Activated T-helper 2 cell treated with anti-CD3 and anti-CD28 coated beads, Interferon-gamma antibody, Interleukin-2, Interleukin-4, amounts not matched to agents 10 μg/mL and 5 μg/mL and 100 μg/mL, durations not matched to agents 14 hours and 24 hours and 36 hours (primary cell): ENCODE results near the gene NPLOC4. TPM values are rescaled to one million over a fixed set of nuclear protein-coding genes. Genes with fewer than 3 reads are reported as not detected.

Source experiments
- DNase-seq: peaks from one replicate; pipeline ENCODE4 v3.0.0; 2021; ENCODE audit warnings: low spot score
- H3K27ac Mint-ChIP-seq: one replicate; pipeline ENCODE4 v1.8.0; 2021; ENCODE audit warnings: mixed read lengths
- H3K27me3 Mint-ChIP-seq: one replicate; pipeline ENCODE4 v1.8.0; 2021; ENCODE audit warnings: low read depth, mixed read lengths
- H3K36me3 Mint-ChIP-seq: one replicate; pipeline ENCODE4 v1.8.0; 2021; ENCODE audit warnings: low read depth, mixed read lengths
- H3K4me1 Mint-ChIP-seq: one replicate; pipeline ENCODE4 v1.8.0; 2021; ENCODE audit warnings: low read depth, mixed read lengths
- H3K4me3 Mint-ChIP-seq: one replicate; pipeline ENCODE4 v1.8.0; 2021; ENCODE audit warnings: low read depth, mild to moderate bottlenecking, moderate library complexity, mixed read lengths
- H3K9me3 Mint-ChIP-seq: one replicate; pipeline ENCODE4 v1.8.0; 2021; ENCODE audit warnings: mixed read lengths
- intact Hi-C: fragments of 100-400 bp; cut with micrococcal nuclease; formaldehyde crosslinking; loops from one replicate; pipeline ENCODE4 v1.15.1; 2023
- total RNA-seq: library from RNA; stranded (reverse); gene quantifications from 2 replicates; pipeline ENCODE4 v1.2.3, GENCODE V29; 2022

NPLOC4 gene
- total RNA-seq, 1 donor from 2014 or later: 138 TPM

- Mint-ChIP-seq H3K27ac (no peak overlapping the region), H3K9me3 (no peaks in the 10 kb centered on the region), H3K36me3 (peaks cover 16% of the 10 kb centered on the region), H3K4me1 (no peaks in the 10 kb centered on the region), H3K27me3 (peaks cover 6% of the 10 kb centered on the region), H3K4me3 (no peak overlapping the region)
- no peak for DNase-seq
- intact Hi-C loops: no loop called here
Observed at GRCh38 chr17:81539961-81540675, 96.8 kb downstream of the NPLOC4 start.

GRCh38 chr17:81539571-81539900 lies 97.4 kb downstream of the NPLOC4 start:
- H3K36me3 Mint-ChIP-seq: peaks cover 16% of the 10 kb centered on the region
- H3K27ac Mint-ChIP-seq: no peak overlapping the region
- H3K27me3 Mint-ChIP-seq: peaks cover 6% of the 10 kb centered on the region
- DNase-seq: no peak
- no peak overlapping the region for H3K4me3 Mint-ChIP-seq
- no peaks in the 10 kb centered on the region for H3K9me3 Mint-ChIP-seq
- intact Hi-C loops: no loop called here
- no peaks in the 10 kb centered on the region for H3K4me1 Mint-ChIP-seq

DNA sequence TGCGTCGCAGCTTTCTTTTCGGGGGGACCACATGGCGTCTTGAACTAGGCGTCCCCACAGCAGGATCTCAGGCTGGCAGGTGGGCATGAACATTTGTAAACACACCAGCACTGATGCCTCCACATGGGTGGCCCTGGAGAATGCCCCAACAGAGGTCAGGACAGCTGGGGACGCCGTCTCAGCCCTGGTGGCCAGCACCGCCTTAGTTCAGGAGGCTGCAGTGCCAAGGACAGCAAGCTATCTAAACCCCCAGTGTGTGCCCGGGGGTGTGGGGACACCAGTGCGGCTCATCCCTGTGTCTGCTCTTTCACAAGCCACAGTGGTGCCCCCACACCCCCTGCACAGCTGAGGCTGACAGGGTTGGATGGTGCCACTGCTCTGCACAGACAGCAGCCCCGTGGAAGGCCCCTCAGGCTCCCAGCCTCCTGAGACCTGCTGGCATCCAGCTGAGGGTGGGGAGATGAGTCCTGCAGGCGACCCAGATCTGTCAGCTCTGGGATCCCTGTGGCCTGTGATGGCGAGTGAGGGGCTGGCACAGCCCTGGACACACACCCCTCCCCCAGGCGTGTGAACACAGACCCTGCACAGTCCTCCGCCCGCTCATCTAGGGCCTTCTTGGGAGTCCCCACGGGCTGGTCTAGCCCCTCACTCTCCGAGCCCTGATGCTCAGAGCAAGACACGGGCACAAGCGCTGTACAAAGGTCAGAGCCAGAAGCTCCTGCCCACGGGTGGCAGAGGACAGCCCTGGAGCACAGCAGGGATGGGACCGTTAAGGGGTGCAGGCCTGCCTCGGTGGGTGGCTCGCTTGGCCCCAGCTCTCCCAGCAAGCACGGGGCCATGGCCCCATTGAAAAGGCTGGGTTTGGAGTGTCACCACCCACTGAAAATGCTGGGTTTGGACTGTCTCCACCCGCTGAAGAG lies 98.0 kb downstream of the NPLOC4 start:
- Mint-ChIP-seq H3K36me3 (peaks cover 13% of the 10 kb centered on the region), H3K4me1 (no peaks in the 10 kb centered on the region), H3K4me3 (no peak overlapping the region), H3K9me3 (no peaks in the 10 kb centered on the region), H3K27ac (no peak overlapping the region), H3K27me3 (peaks cover 6% of the 10 kb centered on the region)
- intact Hi-C loops: no loop called here
- DNase-seq: no peak

GRCh38 chr17:81537856-81538555 lies 98.9 kb downstream of the NPLOC4 start:
- Mint-ChIP-seq H3K36me3 (peaks cover 13% of the 10 kb centered on the region), H3K4me3 (no peak overlapping the region), H3K27me3 (peaks cover 6% of the 10 kb centered on the region), H3K27ac (no peak overlapping the region), H3K9me3 (no peaks in the 10 kb centered on the region), H3K4me1 (no peaks in the 10 kb centered on the region)
- no peak for DNase-seq
- intact Hi-C loops: no loop called here

DNA sequence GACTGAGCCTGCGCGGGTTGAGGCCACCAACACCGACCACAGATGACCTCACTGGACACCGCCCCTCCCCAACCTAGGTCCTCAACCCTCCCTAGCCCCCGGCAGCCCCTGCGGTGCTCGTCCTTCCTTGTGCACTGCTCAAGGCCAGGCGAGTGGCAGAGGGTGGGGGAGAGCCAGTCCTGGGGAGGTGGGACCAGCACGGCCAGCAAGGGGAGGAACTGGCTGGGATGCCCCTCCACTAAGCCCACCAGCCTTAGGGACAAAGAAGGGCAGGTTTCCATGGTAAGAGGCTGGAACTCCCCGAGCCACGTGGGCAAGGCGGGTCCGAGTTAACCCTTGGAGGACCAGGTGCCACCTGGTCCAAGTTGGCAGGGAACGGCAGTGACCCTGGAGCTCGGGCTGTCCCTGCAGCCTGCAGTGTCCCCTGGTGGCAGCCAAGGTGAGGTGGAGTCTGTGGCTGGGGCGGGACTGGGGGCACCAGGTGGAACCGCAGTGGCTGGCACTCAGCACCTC lies 99.5 kb downstream of the NPLOC4 start:
- Mint-ChIP-seq H3K36me3 (peaks cover 13% of the 10 kb centered on the region), H3K4me3 (no peak overlapping the region), H3K9me3 (no peaks in the 10 kb centered on the region), H3K27me3 (peaks cover 6% of the 10 kb centered on the region), H3K4me1 (no peaks in the 10 kb centered on the region), H3K27ac (no peak overlapping the region)
- no peak for DNase-seq
- intact Hi-C loops: no loop called here

GRCh38 chr17:81536299-81537290 lies 100.3 kb downstream of the NPLOC4 start:
- H3K9me3 Mint-ChIP-seq: no peaks in the 10 kb centered on the region
- H3K36me3 Mint-ChIP-seq: peaks cover 12% of the 10 kb centered on the region
- no peak overlapping the region for H3K4me3 Mint-ChIP-seq
- H3K27ac Mint-ChIP-seq: no peak overlapping the region
- H3K4me1 Mint-ChIP-seq: no peaks in the 10 kb centered on the region
- intact Hi-C loops: no loop called here
- no peak for DNase-seq
- H3K27me3 Mint-ChIP-seq: peaks cover 6% of the 10 kb centered on the region

- Mint-ChIP-seq H3K36me3 (peaks cover 9% of the 10 kb centered on the region), H3K27ac (no peak overlapping the region), H3K4me1 (no peaks in the 10 kb centered on the region), H3K27me3 (peaks cover 6% of the 10 kb centered on the region), H3K4me3 (no peak overlapping the region), H3K9me3 (no peaks in the 10 kb centered on the region)
- intact Hi-C loops: no loop called here
- DNase-seq: no peak
Observed at GRCh38 chr17:81535480-81536298, 101.2 kb downstream of the NPLOC4 start.

- H3K36me3 Mint-ChIP-seq: peaks cover 9% of the 10 kb centered on the region
- intact Hi-C loops: no loop called here
- H3K4me1 Mint-ChIP-seq: no peaks in the 10 kb centered on the region
- no peak overlapping the region for H3K4me3 Mint-ChIP-seq
- DNase-seq: no peak
- H3K27ac Mint-ChIP-seq: no peak overlapping the region
- peaks cover 6% of the 10 kb centered on the region for H3K27me3 Mint-ChIP-seq
- H3K9me3 Mint-ChIP-seq: no peaks in the 10 kb centered on the region
Observed at GRCh38 chr17:81535007-81535328, 101.9 kb downstream of the NPLOC4 start.

GRCh38 chr17:81534157-81535006 lies 102.5 kb downstream of the NPLOC4 start:
- Mint-ChIP-seq H3K27ac (no peak overlapping the region), H3K4me3 (no peak overlapping the region), H3K27me3 (peaks cover 6% of the 10 kb centered on the region), H3K36me3 (peaks cover 9% of the 10 kb centered on the region), H3K4me1 (no peaks in the 10 kb centered on the region), H3K9me3 (no peaks in the 10 kb centered on the region)
- intact Hi-C loops: no loop called here
- DNase-seq: no peak

- Mint-ChIP-seq H3K4me3 (no peak overlapping the region), H3K4me1 (no peaks in the 10 kb centered on the region), H3K36me3 (peaks cover 9% of the 10 kb centered on the region), H3K27me3 (peaks cover 6% of the 10 kb centered on the region), H3K9me3 (no peaks in the 10 kb centered on the region), H3K27ac (no peak overlapping the region)
- DNase-seq: no peak
- intact Hi-C loops: no loop called here
Observed at GRCh38 chr17:81533339-81534141, 103.4 kb downstream of the NPLOC4 start.
